Measurements from ENCODE around the gene RAB5A.

Gene RAB5A

GRCh38 chr3:20001932-20002331, 55.0 kb downstream of the RAB5A start:
- Histone ChIP-seq H3K27ac (ENCODE audit: low read depth, low read length) (no peak overlapping the region), H2AFZ (ENCODE audit: low read depth, low read length, severe bottlenecking) (no peak overlapping the region), H3K27me3 (ENCODE audit: low read length) (no peaks in the 10 kb centered on the region), H3K9ac (ENCODE audit: low read length) (no peak overlapping the region), H4K20me1 (ENCODE audit: low read depth, low read length) (no peaks in the 10 kb centered on the region), H3K79me2 (ENCODE audit: insufficient read depth, low read length) (no peaks in the 10 kb centered on the region), H3K9me3 (ENCODE audit: insufficient read depth, low read length) (no peaks in the 10 kb centered on the region), H3K4me3 (ENCODE audit: insufficient read depth, low read length, poor library complexity, severe bottlenecking) (no peak overlapping the region), H3K4me2 (ENCODE audit: low read depth, low read length, poor library complexity, severe bottlenecking) (no peak overlapping the region), H3K36me3 (ENCODE audit: low read length) (no peaks in the 10 kb centered on the region), H3F3A (ENCODE audit: insufficient read depth) (no peaks in the 10 kb centered on the region; the same call in 1 of the 2 replicates), H3K9me2 (replicated peaks; ENCODE audit: insufficient read depth, low read length) (no peaks in the 10 kb centered on the region)
- no peak for TF ChIP-seq CTCF (IDR thresholded peaks at IDR 0.05; ENCODE audit: insufficient read depth, low read length, poor library complexity, severe bottlenecking)
- no peak for TF ChIP-seq EZH2phosphoT487 (conservative IDR thresholded peaks at IDR 0.05; ENCODE audit: low read length)

- no peaks in the 10 kb centered on the region for H3K9me2 ChIP-seq (replicated peaks; ENCODE audit: insufficient read depth, low read length)
- H3K27me3 ChIP-seq (ENCODE audit: low read length) = no peaks in the 10 kb centered on the region
- H4K20me1 ChIP-seq (ENCODE audit: low read depth, low read length) = no peaks in the 10 kb centered on the region
- no peaks in the 10 kb centered on the region for H3F3A ChIP-seq (ENCODE audit: insufficient read depth)
- TF ChIP-seq EZH2phosphoT487 (conservative IDR thresholded peaks at IDR 0.05; ENCODE audit: low read length) = no peak
- TF ChIP-seq CTCF (IDR thresholded peaks at IDR 0.05; ENCODE audit: insufficient read depth, low read length, poor library complexity, severe bottlenecking) = no peak
- H3K27ac ChIP-seq (ENCODE audit: low read depth, low read length) = no peak overlapping the region
- H3K4me2 ChIP-seq (ENCODE audit: low read depth, low read length, poor library complexity, severe bottlenecking) = no peak overlapping the region
- no peak overlapping the region for H3K4me3 ChIP-seq (ENCODE audit: insufficient read depth, low read length, poor library complexity, severe bottlenecking)
- no peak overlapping the region for H2AFZ ChIP-seq (ENCODE audit: low read depth, low read length, severe bottlenecking)
- H3K9ac ChIP-seq (ENCODE audit: low read length) = no peak overlapping the region
- H3K36me3 ChIP-seq (ENCODE audit: low read length) = no peaks in the 10 kb centered on the region
- H3K9me3 ChIP-seq (ENCODE audit: insufficient read depth, low read length) = no peaks in the 10 kb centered on the region
- H3K79me2 ChIP-seq (ENCODE audit: insufficient read depth, low read length) = no peaks in the 10 kb centered on the region
Observed at GRCh38 chr3:20007960-20008359, 61.1 kb downstream of the RAB5A start.

- Histone ChIP-seq H3K36me3 (ENCODE audit: low read length) (no peaks in the 10 kb centered on the region), H3F3A (ENCODE audit: insufficient read depth) (no peaks in the 10 kb centered on the region), H3K4me3 (ENCODE audit: insufficient read depth, low read length, poor library complexity, severe bottlenecking) (no peak overlapping the region), H3K9me3 (ENCODE audit: insufficient read depth, low read length) (no peaks in the 10 kb centered on the region), H3K9me2 (replicated peaks; ENCODE audit: insufficient read depth, low read length) (no peaks in the 10 kb centered on the region), H4K20me1 (ENCODE audit: low read depth, low read length) (no peaks in the 10 kb centered on the region), H3K9ac (ENCODE audit: low read length) (no peak overlapping the region), H3K27ac (ENCODE audit: low read depth, low read length) (no peak overlapping the region), H3K4me2 (ENCODE audit: low read depth, low read length, poor library complexity, severe bottlenecking) (no peak overlapping the region), H3K79me2 (ENCODE audit: insufficient read depth, low read length) (no peaks in the 10 kb centered on the region), H3K27me3 (ENCODE audit: low read length) (no peaks in the 10 kb centered on the region), H2AFZ (ENCODE audit: low read depth, low read length, severe bottlenecking) (no peak overlapping the region)
- TF ChIP-seq CTCF (IDR thresholded peaks at IDR 0.05; ENCODE audit: insufficient read depth, low read length, poor library complexity, severe bottlenecking) (no peak), EZH2phosphoT487 (conservative IDR thresholded peaks at IDR 0.05; ENCODE audit: low read length) (no peak)
Observed at GRCh38 chr3:20008646-20009045, 61.7 kb downstream of the RAB5A start.
